Stimulated activated CD8-positive, alpha-beta memory T cell treated with anti-CD3 and anti-CD28 coated beads, Interleukin-12 subunit alpha, Interleukin-12 subunit beta, amount 100 ng/mL, for 24 hours (primary cell): ENCODE data around the gene BOD1.
A peak's percentile ranks its signal among the peaks of the same experiment; 100 is the strongest.

Experiments
- DNase-seq: peaks from one replicate; pipeline ENCODE4 v3.0.0-alpha.2; 2020; ENCODE audit errors: extremely low read depth

Gene BOD1

GRCh38 chr5:173616577-173617118 lies at the start of gene BOD1:
Gene BOD1, minus strand, starts transcription at chr5:173616650. Its CDS starts 214 bp downstream, at chr5:173616436.
- DNase-seq = peak; percentile 84

GRCh38 chr5:173665326-173665725 lies 48.9 kb upstream of the BOD1 start:
- no peak for DNase-seq

DNA sequence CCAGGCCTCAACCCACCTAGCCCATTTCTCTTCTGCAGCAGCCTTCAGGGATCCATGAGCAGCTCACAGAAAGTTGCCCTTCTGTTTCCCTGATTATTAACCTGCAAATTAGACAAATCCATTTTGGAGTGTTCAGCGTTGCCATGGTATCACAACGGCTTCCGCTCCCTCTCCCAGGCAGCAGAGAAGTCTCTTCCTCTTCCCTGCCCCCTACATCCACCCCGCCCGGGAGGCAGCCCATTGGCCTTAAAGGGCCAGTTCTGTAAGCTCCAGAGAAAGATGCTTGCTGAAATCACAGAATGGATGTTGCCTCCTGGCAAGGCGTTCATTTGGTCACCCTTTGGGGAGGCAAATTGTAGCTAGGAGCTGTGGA lies 47.7 kb upstream of the BOD1 start:
- DNase-seq = no peak

GRCh38 chr5:173663352-173664153 lies 47.1 kb upstream of the BOD1 start:
- no peak for DNase-seq

- DNase-seq = no peak
Observed at GRCh38 chr5:173662581-173663351, 46.3 kb upstream of the BOD1 start.

GRCh38 chr5:173660481-173661280 lies 44.2 kb upstream of the BOD1 start:
- DNase-seq = no peak

- no peak for DNase-seq
Observed at GRCh38 chr5:173659423-173659822, 43.0 kb upstream of the BOD1 start.

DNA sequence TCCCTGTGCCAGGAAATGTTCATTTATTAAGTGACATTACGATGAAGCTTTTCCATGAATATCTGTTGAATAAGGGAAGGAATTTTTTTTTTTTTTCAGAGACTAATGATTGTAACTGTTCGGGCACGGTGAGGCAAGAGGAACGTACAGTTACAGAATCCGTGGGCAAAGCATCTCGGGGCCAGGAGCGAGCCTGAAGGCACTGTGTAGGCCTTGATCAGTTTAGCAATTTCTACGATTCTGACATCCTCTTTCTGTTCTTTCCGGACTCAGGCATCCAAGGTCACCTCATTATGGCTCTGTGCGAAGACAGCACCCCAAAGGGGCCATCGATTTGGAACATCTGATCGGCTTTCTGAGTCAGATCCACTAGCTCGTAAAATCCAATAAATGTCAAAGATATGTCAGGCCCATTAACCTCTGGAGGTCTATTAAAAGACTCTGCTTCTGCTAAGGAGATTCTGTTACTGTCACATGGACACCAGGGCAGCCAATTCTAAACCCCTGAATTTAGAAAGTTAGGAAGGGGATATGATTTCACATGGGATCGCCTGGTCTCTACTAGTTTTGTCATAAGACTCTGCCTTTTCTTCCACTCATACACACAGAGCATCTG lies 41.4 kb upstream of the BOD1 start:
- no peak for DNase-seq

DNA sequence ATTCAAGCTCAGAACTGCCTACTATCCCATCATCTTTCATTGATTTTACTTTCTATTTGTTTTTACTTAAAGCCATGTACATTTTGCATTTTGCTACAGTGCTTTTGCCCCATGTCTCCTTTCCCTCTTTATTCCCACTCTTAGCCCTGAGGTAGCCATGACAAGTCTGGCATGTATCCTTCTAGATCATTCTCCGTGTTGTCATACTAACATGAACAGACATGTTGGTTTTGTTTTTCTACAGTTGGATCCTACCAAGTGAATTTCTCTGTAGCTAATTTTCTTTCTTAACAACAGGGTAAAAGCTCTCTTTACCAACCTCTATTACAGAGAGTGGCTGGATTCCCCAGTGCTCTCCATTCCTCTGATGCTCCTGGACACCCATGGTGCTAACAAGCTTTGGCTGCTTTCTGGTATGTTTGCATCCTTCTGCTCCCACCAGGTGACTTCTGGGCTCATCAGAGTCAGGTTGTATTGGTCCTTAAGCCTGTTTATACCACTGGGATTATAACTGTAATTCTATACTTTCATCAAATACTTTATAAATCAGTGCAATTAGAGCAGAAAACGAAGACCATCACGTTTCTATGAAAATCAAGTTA lies 38.8 kb upstream of the BOD1 start:
- DNase-seq = no peak

DNA sequence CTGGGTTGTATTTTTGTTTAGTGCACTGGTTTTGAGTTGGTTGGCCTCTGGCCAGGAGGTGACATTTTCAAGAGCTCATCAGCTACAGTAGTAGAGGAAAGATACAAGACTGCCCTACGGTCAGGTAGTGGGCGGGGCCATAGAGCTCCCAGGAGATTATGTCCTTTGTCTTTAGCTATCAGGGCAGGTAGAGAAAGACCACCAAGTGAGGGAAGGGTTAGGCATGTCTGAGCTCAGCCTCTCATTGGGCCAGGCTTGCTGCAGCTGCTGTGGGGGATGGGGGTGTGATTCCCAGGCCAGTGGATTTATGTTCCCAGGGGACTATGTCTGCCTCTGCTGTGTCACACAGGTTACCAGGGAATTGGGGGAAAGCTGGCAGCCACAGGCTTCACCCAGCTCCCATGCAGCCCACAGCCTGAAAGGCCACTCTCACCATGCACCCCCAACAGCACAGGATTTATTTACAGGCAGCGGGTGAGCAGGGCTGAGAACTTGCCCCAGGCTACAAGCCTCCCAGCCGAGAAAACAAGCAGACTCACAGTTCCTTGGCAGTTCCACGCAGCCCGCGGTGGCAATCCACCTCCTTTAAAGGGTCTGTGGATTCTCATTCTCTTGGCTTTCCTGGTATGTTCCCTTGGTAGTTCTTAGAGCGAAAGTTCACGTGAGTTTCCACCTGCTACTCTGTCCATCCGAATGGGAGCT lies 37.5 kb upstream of the BOD1 start:
- no peak for DNase-seq

GRCh38 chr5:173648308-173648866 lies 31.9 kb upstream of the BOD1 start:
- no peak for DNase-seq

DNA sequence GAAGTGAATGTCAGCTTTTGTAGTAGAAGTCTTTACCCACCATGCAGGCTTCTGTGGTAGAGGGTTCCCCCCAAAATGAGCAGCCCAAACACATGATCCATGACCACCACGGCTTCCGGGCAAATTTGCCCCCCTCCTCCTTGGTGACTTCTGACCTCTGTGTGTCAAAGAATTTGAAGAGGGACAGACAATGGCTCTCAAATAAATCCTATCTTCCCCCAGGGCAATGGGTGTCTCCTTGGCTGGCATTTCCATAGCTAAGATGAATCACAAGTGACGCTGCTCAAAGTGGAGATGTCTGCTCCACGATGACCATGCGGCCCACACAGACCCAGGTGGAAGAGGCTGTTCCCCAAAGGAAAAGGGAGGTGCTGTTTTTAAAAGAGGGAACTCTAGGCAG lies 30.2 kb upstream of the BOD1 start:
- no peak for DNase-seq

- DNase-seq = no peak
Observed at GRCh38 chr5:173645890-173646574, 29.6 kb upstream of the BOD1 start.

DNA sequence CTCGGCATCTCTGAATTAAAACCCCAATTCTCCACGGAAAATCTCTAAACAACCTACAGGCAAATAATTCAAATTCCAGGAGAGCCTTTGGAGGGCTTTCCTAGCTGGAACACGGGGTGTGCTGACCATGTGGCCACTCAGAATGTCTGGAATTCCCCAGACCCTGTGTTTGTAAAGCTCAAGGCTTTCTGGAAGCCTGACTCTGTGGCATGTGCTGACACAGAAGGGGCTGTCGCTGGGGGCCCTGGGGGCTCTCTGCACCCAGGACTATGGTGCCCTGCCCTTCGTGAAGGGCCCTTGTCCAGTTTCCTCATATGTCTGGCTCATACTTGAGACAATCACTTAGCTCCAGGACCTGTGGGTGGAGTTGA lies 29.0 kb upstream of the BOD1 start:
- no peak for DNase-seq

- DNase-seq = no peak
Observed at GRCh38 chr5:173644673-173645436, 28.4 kb upstream of the BOD1 start.

GRCh38 chr5:173643964-173644363 lies 27.5 kb upstream of the BOD1 start:
- DNase-seq = no peak

GRCh38 chr5:173642895-173643481 lies 26.5 kb upstream of the BOD1 start:
- no peak for DNase-seq

GRCh38 chr5:173642191-173642816 lies 25.9 kb upstream of the BOD1 start:
- DNase-seq = no peak
